Smooth muscle cell (in vitro differentiated cells): ENCODE measurements around the gene ABHD12B. TPM values are rescaled to one million over a fixed set of nuclear protein-coding genes. Genes with fewer than 3 reads are reported as not detected.

Source experiments
- DNase-seq: peaks from one replicate; lab custom pipeline; 2025; ENCODE audit not compliant: unreplicated experiment; lab: John Stamatoyannopoulos, UW
- H2AFZ ChIP-seq: fragments of 200-600 bp; sonication (generic); 2 replicates; pipeline ENCODE4 v1.6.0; 2016; ENCODE audit warnings: antibody characterized with exemption, low read depth, mild to moderate bottlenecking
- H3F3A ChIP-seq: fragments of 200-600 bp; sonication (generic); 2 replicates; pipeline ENCODE4 v1.6.0; 2017; ENCODE audit warnings: antibody characterized with exemption, low read depth
- H3K27ac ChIP-seq: fragments of 200-600 bp; sonication (generic); 2 replicates; pipeline ENCODE4 v1.5.1; 2016; ENCODE audit warnings: low read depth, mild to moderate bottlenecking
- H3K27me3 ChIP-seq: fragments of 200-600 bp; sonication (generic); 2 replicates; pipeline ENCODE4 v1.6.1; 2016; ENCODE audit warnings: low read depth, mild to moderate bottlenecking
- H3K36me3 ChIP-seq: fragments of 200-600 bp; sonication (generic); 2 replicates; pipeline ENCODE4 v1.5.1; 2016; ENCODE audit warnings: low read depth
- H3K4me1 ChIP-seq: fragments of 200-600 bp; sonication (generic); 2 replicates; pipeline ENCODE4 v1.5.1; 2016; ENCODE audit warnings: low read depth
- H3K4me2 ChIP-seq: fragments of 200-600 bp; sonication (generic); 2 replicates; pipeline ENCODE4 v1.6.0; 2016; ENCODE audit warnings: mild to moderate bottlenecking
- H3K4me3 ChIP-seq: fragments of 200-600 bp; sonication (generic); 2 replicates; pipeline ENCODE4 v1.5.1; 2016; ENCODE audit warnings: mild to moderate bottlenecking
- H3K79me2 ChIP-seq: fragments of 200-600 bp; sonication (generic); 2 replicates; pipeline ENCODE4 v1.6.0; 2016; ENCODE audit warnings: low read depth, mild to moderate bottlenecking
- H3K9ac ChIP-seq: fragments of 200-600 bp; sonication (generic); 2 replicates; pipeline ENCODE4 v1.6.0; 2016; ENCODE audit warnings: low read depth
- H3K9me3 ChIP-seq: fragments of 200-600 bp; sonication (generic); replicated peaks from 2 replicates; pipeline ENCODE4 v1.5.1; 2016; ENCODE audit warnings: low read depth
- H4K20me1 ChIP-seq: fragments of 200-600 bp; sonication (generic); 2 replicates; pipeline ENCODE4 v1.6.0; 2016; ENCODE audit warnings: low read depth
- WGBS: methylation state at CpG from one replicate; pipeline ENCODE4 v1.1.7; 2016; ENCODE audit warnings: low lambda C conversion rate; 5-methylcytosine and 5-hydroxymethylcytosine counted together
- polyA plus RNA-seq: library from polyadenylated mRNA; unstranded; fragments of >200 nt; fragmentation: Nextera tagmentation; extraction: Ambion mirVana; gene quantifications from 2 replicates; pipeline ENCODE4 v1.2.1, GENCODE V29; 2016
- total RNA-seq: library from RNA; depleted of rRNA; stranded (reverse); fragments of >200 nt; gene quantifications from 2 replicates; pipeline ENCODE4 v1.2.3, GENCODE V29; 2014
- TF ChIP-seq, protein P1 (sequence below): fragments of 200-600 bp; sonication (generic); IDR thresholded peaks from 2 replicates; pipeline ENCODE4 v1.5.1; 2017; ENCODE audit warnings: borderline replicate concordance, mild to moderate bottlenecking, antibody characterized with exemption; ENCODE audit not compliant: insufficient read depth, poor library complexity, severe bottlenecking

The ABHD12B gene
- total and polyA plus RNA-seq, 2 experiments from 2014 or later: not detected

DNA sequence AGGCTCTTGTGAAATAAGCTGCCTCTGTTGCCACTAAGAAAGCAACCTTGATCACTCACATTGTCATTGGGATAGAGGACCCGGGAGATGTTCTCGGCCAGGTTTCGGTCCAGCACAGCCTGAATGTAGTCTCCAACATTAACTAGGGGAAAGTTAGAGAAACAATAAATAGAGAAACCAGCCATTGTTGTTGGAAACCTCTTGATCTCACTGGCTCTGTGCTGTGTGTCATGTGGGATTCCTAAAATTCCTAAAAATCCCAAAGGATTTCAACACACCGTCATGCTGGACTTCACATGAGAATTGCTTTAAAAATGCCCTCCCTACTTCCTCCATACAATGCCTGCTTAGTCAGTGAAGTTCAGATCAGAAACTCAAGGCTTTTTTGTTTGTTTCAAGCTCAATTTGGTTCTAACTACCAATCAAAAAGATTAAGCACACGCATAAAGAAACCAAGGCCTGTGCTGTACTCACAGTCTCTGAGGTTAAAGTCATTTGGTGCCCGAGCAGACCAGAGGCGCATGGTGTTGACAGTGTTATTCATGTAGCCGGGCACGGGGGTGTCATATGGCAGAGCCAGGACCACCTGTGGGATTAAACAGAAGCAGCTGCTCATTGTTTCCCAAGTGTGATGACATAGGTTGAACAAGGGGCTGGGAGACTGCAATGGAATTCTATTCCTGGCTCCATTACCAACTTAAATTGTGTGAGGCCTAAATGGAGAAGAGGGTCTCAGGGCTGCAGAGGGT, 48.8 kb downstream of the ABHD12B start:
- H3K27me3 ChIP-seq: no peaks in the 10 kb centered on the region
- H3K79me2 ChIP-seq: no peaks in the 10 kb centered on the region
- no peaks in the 10 kb centered on the region for H3F3A ChIP-seq
- no peak overlapping the region for H3K9ac ChIP-seq
- no peak overlapping the region for H3K4me3 ChIP-seq
- H3K9me3 ChIP-seq: no peaks in the 10 kb centered on the region
- TF ChIP-seq, protein P1, sequence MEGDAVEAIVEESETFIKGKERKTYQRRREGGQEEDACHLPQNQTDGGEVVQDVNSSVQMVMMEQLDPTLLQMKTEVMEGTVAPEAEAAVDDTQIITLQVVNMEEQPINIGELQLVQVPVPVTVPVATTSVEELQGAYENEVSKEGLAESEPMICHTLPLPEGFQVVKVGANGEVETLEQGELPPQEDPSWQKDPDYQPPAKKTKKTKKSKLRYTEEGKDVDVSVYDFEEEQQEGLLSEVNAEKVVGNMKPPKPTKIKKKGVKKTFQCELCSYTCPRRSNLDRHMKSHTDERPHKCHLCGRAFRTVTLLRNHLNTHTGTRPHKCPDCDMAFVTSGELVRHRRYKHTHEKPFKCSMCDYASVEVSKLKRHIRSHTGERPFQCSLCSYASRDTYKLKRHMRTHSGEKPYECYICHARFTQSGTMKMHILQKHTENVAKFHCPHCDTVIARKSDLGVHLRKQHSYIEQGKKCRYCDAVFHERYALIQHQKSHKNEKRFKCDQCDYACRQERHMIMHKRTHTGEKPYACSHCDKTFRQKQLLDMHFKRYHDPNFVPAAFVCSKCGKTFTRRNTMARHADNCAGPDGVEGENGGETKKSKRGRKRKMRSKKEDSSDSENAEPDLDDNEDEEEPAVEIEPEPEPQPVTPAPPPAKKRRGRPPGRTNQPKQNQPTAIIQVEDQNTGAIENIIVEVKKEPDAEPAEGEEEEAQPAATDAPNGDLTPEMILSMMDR: no peak
- H4K20me1 ChIP-seq: no peaks in the 10 kb centered on the region
- H2AFZ ChIP-seq: no peak overlapping the region
- H3K36me3 ChIP-seq: no peaks in the 10 kb centered on the region
- H3K4me2 ChIP-seq: no peak overlapping the region
- 67% methylated on average over 9 of the region's 9 CpGs for WGBS
- no peak for DNase-seq
- peak overlapping the region; percentile 40 for H3K27ac ChIP-seq
- peaks cover 5% of the 10 kb centered on the region for H3K4me1 ChIP-seq

DNA sequence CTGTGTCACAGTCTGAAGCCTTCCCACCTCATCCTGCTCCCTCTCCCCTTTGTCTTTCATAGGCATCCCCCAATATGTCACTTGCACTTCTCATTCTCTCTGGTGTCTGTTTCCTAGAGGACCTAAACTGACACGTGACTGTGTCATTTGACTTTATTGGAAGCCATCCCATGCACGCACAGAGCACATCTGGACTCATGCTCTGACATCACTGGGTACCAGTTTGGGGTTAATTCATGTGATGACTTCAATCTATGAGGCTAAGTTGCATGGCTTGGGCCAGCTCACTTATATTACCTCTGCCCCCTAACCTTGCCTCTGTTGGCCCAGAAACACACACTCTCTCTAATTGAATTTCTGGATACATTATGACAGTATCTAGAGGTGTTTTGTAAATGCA, 51.0 kb downstream of the ABHD12B start:
- Histone ChIP-seq H4K20me1 (no peaks in the 10 kb centered on the region), H3K4me1 (peaks cover 5% of the 10 kb centered on the region), H3F3A (no peaks in the 10 kb centered on the region), H2AFZ (no peak overlapping the region), H3K9ac (no peak overlapping the region), H3K27ac (no peak overlapping the region), H3K9me3 (no peaks in the 10 kb centered on the region), H3K4me3 (no peak overlapping the region), H3K4me2 (no peak overlapping the region), H3K36me3 (no peaks in the 10 kb centered on the region), H3K27me3 (no peaks in the 10 kb centered on the region), H3K79me2 (no peaks in the 10 kb centered on the region)
- TF ChIP-seq, protein P1: no peak
- WGBS: 95% methylated on average over 2 of the region's 2 CpGs
- DNase-seq: no peak

DNA sequence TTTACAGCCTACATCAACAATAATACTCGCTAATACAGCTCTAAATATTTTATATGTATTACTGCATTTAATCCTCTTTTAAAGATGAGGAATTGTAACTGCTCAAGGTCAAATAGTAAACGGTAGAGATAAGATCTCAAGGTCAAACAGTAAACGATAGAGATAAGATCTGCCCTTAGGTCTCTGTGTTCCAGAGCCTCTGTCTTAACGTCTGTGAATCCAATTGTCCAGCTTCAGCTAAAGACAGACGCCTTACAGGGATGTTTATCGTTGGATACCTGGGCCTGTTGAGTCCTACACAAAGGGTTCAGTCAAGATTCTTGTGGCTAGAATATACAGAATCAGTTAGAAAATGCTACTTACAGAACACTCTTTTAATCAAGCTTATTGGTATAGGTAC, 52.4 kb downstream of the ABHD12B start:
- Histone ChIP-seq H3K27ac (no peak overlapping the region), H3K4me1 (peaks cover 5% of the 10 kb centered on the region), H3K79me2 (no peaks in the 10 kb centered on the region), H3F3A (no peaks in the 10 kb centered on the region), H3K36me3 (no peaks in the 10 kb centered on the region), H3K9ac (no peak overlapping the region), H4K20me1 (no peaks in the 10 kb centered on the region), H3K4me3 (no peak overlapping the region), H3K4me2 (no peak overlapping the region), H3K27me3 (no peaks in the 10 kb centered on the region), H2AFZ (no peak overlapping the region), H3K9me3 (no peaks in the 10 kb centered on the region)
- TF ChIP-seq, protein P1: no peak
- no peak for DNase-seq
- 49% methylated on average over 6 of the region's 6 CpGs for WGBS

DNA sequence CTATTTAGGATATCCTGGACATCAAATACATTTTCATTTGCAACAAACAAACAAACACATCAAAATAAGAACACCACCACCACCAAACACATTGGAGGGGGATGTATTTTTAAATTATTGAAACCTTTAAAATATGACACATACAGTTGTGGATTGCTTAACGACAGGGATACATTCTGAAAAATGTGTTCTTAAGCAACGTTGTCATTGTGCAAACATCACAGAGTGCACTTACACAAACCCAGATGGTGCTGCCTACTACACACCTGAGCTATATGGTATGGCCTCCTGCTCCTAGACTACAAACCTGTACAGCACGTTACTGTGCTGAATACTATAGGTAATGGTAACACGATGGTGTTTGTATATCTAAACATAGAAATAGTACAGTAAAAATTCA, 53.0 kb downstream of the ABHD12B start:
- peaks cover 5% of the 10 kb centered on the region for H3K4me1 ChIP-seq
- H3K27ac ChIP-seq: no peak overlapping the region
- no peaks in the 10 kb centered on the region for H3K36me3 ChIP-seq
- H2AFZ ChIP-seq: no peak overlapping the region
- H3K9me3 ChIP-seq: no peaks in the 10 kb centered on the region
- no peaks in the 10 kb centered on the region for H3K79me2 ChIP-seq
- H4K20me1 ChIP-seq: no peaks in the 10 kb centered on the region
- no peak overlapping the region for H3K4me2 ChIP-seq
- no peaks in the 10 kb centered on the region for H3K27me3 ChIP-seq
- DNase-seq: no peak
- H3K4me3 ChIP-seq: no peak overlapping the region
- TF ChIP-seq, protein P1: no peak
- no peaks in the 10 kb centered on the region for H3F3A ChIP-seq
- WGBS: 86% methylated on average over 4 of the region's 4 CpGs
- H3K9ac ChIP-seq: no peak overlapping the region
